Esophagus squamous epithelium (tissue), 5 donors: ENCODE measurements around the gene KRT80. TPM values are rescaled to one million over a fixed set of nuclear protein-coding genes. Genes with fewer than 3 reads are reported as not detected.

Experiments
- DNase-seq: peaks from one replicate; lab custom pipeline; 2025; lab: John Stamatoyannopoulos, UW
- H3K27ac ChIP-seq, 4 donors: fragments of 200-600 bp; sonication (generic); one replicate each; pipeline ENCODE4 v1.5.1; 2016 to 2019; ENCODE audit warnings: mild to moderate bottlenecking in 1 of 4
- H3K27me3 ChIP-seq, 4 donors: fragments of 200-600 bp; sonication (generic); 1 replicate in 3 of 4; 2 replicates in 1 of 4; pipeline versions ENCODE4 v1.5.1 to v1.6.0; 2017 to 2021; ENCODE audit warnings: antibody characterized with exemption in 1 of 4
- H3K36me3 ChIP-seq, 3 donors: fragments of 200-600 bp; sonication (generic); one replicate each; pipeline ENCODE4 v1.5.1; 2016 to 2019
- H3K4me1 ChIP-seq, 3 donors: fragments of 200-600 bp; sonication (generic); one replicate each; pipeline ENCODE4 v1.5.1; 2017 to 2019
- H3K4me3 ChIP-seq, 4 donors: fragments of 200-600 bp; sonication (generic); 1 replicate in 3 of 4; 2 replicates in 1 of 4; pipeline ENCODE4 v1.5.1; 2016 to 2019; ENCODE audit warnings: mild to moderate bottlenecking in 2 of 4, moderate library complexity in 1 of 4
- H3K9me3 ChIP-seq, 3 donors: fragments of 200-600 bp; sonication (generic); one replicate each; pipeline ENCODE4 v1.5.1; 2016 to 2019
- CTCF ChIP-seq, 6 experiments: fragments of 450-650 bp in 4 of 6; fragments of 200-600 bp in 2 of 6; sonication (generic) in 2 of 6; IDR thresholded peaks; one replicate each; pipeline ENCODE4 v1.5.1; 2016 to 2019; ENCODE audit warnings: antibody characterized with exemption in 6 of 6, mild to moderate bottlenecking in 4 of 6, moderate library complexity in 4 of 6
- POLR2A ChIP-seq, 4 donors: fragments of 450-650 bp; IDR thresholded peaks; one replicate each; pipeline ENCODE4 v1.6.1; 2017; ENCODE audit warnings: antibody characterized with exemption in 4 of 4, mild to moderate bottlenecking in 4 of 4, moderate library complexity in 3 of 4
- WGBS, 2 donors: methylation state at CpG; one replicate each; pipeline ENCODE4 v1.1.5; 2018; 5-methylcytosine and 5-hydroxymethylcytosine counted together
- intact Hi-C: fragments of 100-400 bp; cut with DNase I; formaldehyde crosslinking; loops from one replicate; pipeline ENCODE4 v1.15.0; 2022
- total RNA-seq, 4 donors: library from RNA; depleted of rRNA; stranded (reverse); fragments of >200 nt; gene quantifications; one replicate each; pipeline ENCODE4 v1.1.0, GENCODE V29; 2016
- donor health status: DM: yes; HTN: yes; CAD: no.

The KRT80 gene
- total RNA-seq, 4 donors from 2014 or later, result 11.4 to 39.6 (median 16.5) TPM

GRCh38 chr12:52210925-52211650, 19.3 kb upstream of the KRT80 start:
- intact Hi-C loops, result no loop called here
- no peak for DNase-seq
- no peak overlapping the region for H3K4me3 ChIP-seq
- H3K4me1 ChIP-seq, result peaks cover 28 to 85% (median 33%) of the 10 kb centered on the region in 3 donors
- H3K27ac ChIP-seq, result peak overlapping the region; percentile 35 to 44 (median 37)
- WGBS, 2 donors, result 71 to 81% methylated on average over 5 to 8 of the region's 10 CpGs
- no peaks in the 10 kb centered on the region for H3K36me3 ChIP-seq
- peaks cover 0 to 12% (median 0%) of the 10 kb centered on the region in 4 donors for H3K27me3 ChIP-seq
- TF ChIP-seq POLR2A (IDR thresholded peaks at IDR 0.05), result no peak
- TF ChIP-seq CTCF (IDR thresholded peaks at IDR 0.05), result no peak
- no peaks in the 10 kb centered on the region for H3K9me3 ChIP-seq

- Histone ChIP-seq H3K27ac (peak overlapping the region; percentile 35 to 44 (median 37)), H3K36me3 (no peaks in the 10 kb centered on the region), H3K4me3 (no peak overlapping the region), H3K9me3 (no peaks in the 10 kb centered on the region), H3K4me1 (peaks cover 26 to 77% (median 28%) of the 10 kb centered on the region in 3 donors), H3K27me3 (peaks cover 0 to 12% (median 0%) of the 10 kb centered on the region in 4 donors)
- no peak for DNase-seq
- intact Hi-C loops, result no loop called here
- WGBS, 2 donors, result 45 to 52% methylated on average over 6 to 7 of the region's 7 CpGs
- TF ChIP-seq CTCF (IDR thresholded peaks at IDR 0.05), result no peak
- TF ChIP-seq POLR2A (IDR thresholded peaks at IDR 0.05), result no peak
Measured at GRCh38 chr12:52210186-52210924, 18.5 kb upstream of the KRT80 start.

- H3K36me3 ChIP-seq, result no peaks in the 10 kb centered on the region
- 18 to 38% methylated on average over 4 to 5 of the region's 8 CpGs for WGBS, 2 donors
- TF ChIP-seq CTCF (IDR thresholded peaks at IDR 0.05) (no peak), POLR2A (IDR thresholded peaks at IDR 0.05) (no peak)
- H3K4me3 ChIP-seq, result no peak overlapping the region
- intact Hi-C loops, result no loop called here
- no peaks in the 10 kb centered on the region for H3K9me3 ChIP-seq
- peaks cover 0 to 10% (median 0%) of the 10 kb centered on the region in 4 donors for H3K27me3 ChIP-seq
- peaks cover 26 to 67% (median 28%) of the 10 kb centered on the region in 3 donors for H3K4me1 ChIP-seq
- no peak for DNase-seq
- peak overlapping the region in 2 of 4 donors; percentile 48 to 74 for H3K27ac ChIP-seq
Measured at GRCh38 chr12:52209321-52209720, 17.5 kb upstream of the KRT80 start.

GRCh38 chr12:52208424-52209165, 16.8 kb upstream of the KRT80 start:
- H3K4me3 ChIP-seq, result no peak overlapping the region
- peak overlapping the region in 3 of 4 donors; percentile 48 to 74 (median 48) for H3K27ac ChIP-seq
- peaks cover 23 to 65% (median 26%) of the 10 kb centered on the region in 3 donors for H3K4me1 ChIP-seq
- no peaks in the 10 kb centered on the region for H3K9me3 ChIP-seq
- H3K36me3 ChIP-seq, result no peaks in the 10 kb centered on the region
- H3K27me3 ChIP-seq, result peaks cover 0 to 11% (median 0%) of the 10 kb centered on the region in 4 donors
- TF ChIP-seq CTCF (IDR thresholded peaks at IDR 0.05) (no peak), POLR2A (IDR thresholded peaks at IDR 0.05) (no peak)
- intact Hi-C loops, result no loop called here
- WGBS, 2 donors, result 31 to 44% methylated on average over 18 of the region's 18 CpGs
- no peak for DNase-seq
